Thyroid gland (tissue), 4 donors: ENCODE results near the gene CEACAM20. TPM values are rescaled to one million over a fixed set of nuclear protein-coding genes. Genes with fewer than 3 reads are reported as not detected.
"Not testable (repeated sequence)": the region's sequence is repeated elsewhere in the genome, so short reads cannot be mapped to it uniquely, and the experiment has no call there.

Experiments
- DNase-seq, 2 donors: peaks; one replicate each; pipeline ENCODE4 v3.0.0-alpha.2; 2019
- H3K27ac ChIP-seq, 3 donors: fragments of 200-600 bp; sonication (generic); 1 replicate in 2 of 3; 2 replicates in 1 of 3; pipeline ENCODE4 v1.5.1; 2016 to 2019; ENCODE audit warnings: mild to moderate bottlenecking in 1 of 3, moderate library complexity in 1 of 3
- H3K27me3 ChIP-seq: fragments of 200-600 bp; sonication (generic); one replicate; pipeline ENCODE4 v1.5.1; 2019
- H3K36me3 ChIP-seq, 2 donors: fragments of 200-600 bp; sonication (generic); one replicate each; pipeline ENCODE4 v1.5.1; 2016 to 2019
- H3K4me1 ChIP-seq, 2 donors: fragments of 200-600 bp; sonication (generic); one replicate each; pipeline ENCODE4 v1.5.1; 2017 to 2019
- H3K4me3 ChIP-seq, 3 donors: fragments of 200-600 bp; sonication (generic); replicated peaks in 1 of 3; 1 replicate in 2 of 3; 2 replicates in 1 of 3; pipeline ENCODE4 v1.5.1; 2016; ENCODE audit warnings: mild to moderate bottlenecking in 1 of 3
- H3K9me3 ChIP-seq: fragments of 200-600 bp; sonication (generic); one replicate; pipeline ENCODE4 v1.5.1; 2017
- CTCF ChIP-seq, 6 experiments: fragments of 200-600 bp in 3 of 6; fragments of 450-650 bp in 3 of 6; sonication (generic) in 3 of 6; IDR thresholded peaks; one replicate each; pipeline ENCODE4 v1.5.1; 2016 to 2019; ENCODE audit warnings: antibody characterized with exemption in 6 of 6, mild to moderate bottlenecking in 2 of 6, inconsistent platforms in 1 of 6, moderate library complexity in 1 of 6
- POLR2A ChIP-seq, 2 donors: fragments of 450-650 bp; IDR thresholded peaks; one replicate each; pipeline ENCODE4 v1.6.1; 2017; ENCODE audit warnings: antibody characterized with exemption in 2 of 2, mild to moderate bottlenecking in 2 of 2, moderate library complexity in 1 of 2
- WGBS, 2 donors: methylation state at CpG; one replicate each; pipeline ENCODE4 v1.1.5; 2017; 5-methylcytosine and 5-hydroxymethylcytosine counted together
- intact Hi-C: fragments of 100-400 bp; cut with DNase I; formaldehyde crosslinking; loops from one replicate; pipeline ENCODE4 v1.15.1; 2023
- small RNA-seq: library from RNA; depleted of rRNA; stranded (forward); fragments of <200 nt; gene quantifications from one replicate; pipeline ENCODE3, GENCODE V24; 2016
- total RNA-seq, 4 donors: library from RNA; depleted of rRNA; stranded (reverse); fragments of >200 nt; gene quantifications; one replicate each; pipeline ENCODE4 v1.2.3, GENCODE V29; 2016

Gene CEACAM20
- total RNA-seq, 4 donors from 2014 or later: not detected

- no peak for TF ChIP-seq POLR2A (IDR thresholded peaks at IDR 0.05)
- intact Hi-C loops: no loop called here
- Histone ChIP-seq H3K4me3 (peak overlapping the region in 1 of 3 donors; percentile 58), H3K36me3 (peaks cover 21 to 29% of the 10 kb centered on the region in 2 donors), H3K4me1 (peaks cover 11 to 20% of the 10 kb centered on the region in 2 donors), H3K27ac (no peak overlapping the region), H3K9me3 (no peaks in the 10 kb centered on the region), H3K27me3 (no peaks in the 10 kb centered on the region)
- 96% methylated on average over 9 of the region's 9 CpGs for WGBS, 2 donors
- DNase-seq: peak in 1 of 2 donors; percentile 6
Measured at GRCh38 chr19:44498988-44499387, 30.5 kb downstream of the CEACAM20 start.

DNA sequence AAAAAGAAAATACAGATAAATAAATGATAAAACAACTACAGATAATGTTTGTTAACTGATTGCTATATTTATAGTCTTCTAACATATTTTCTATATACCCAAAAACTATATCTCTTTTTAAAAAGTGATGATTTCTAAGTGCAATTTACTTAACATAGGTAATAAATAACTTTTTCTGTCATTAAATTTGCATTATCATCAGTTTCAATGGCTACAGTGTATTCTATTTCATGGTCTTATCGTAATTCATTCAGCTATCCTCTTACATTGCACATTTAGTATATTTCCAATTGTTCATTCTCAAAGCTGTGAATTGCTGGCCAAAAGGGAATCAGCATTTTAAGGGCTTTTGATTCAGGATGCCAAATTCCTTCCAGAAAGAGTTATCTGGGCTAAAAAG lies 32.8 kb downstream of the CEACAM20 start:
- H3K4me1 ChIP-seq: peaks cover 11 to 20% of the 10 kb centered on the region in 2 donors
- peaks cover 44 to 52% of the 10 kb centered on the region in 2 donors for H3K36me3 ChIP-seq
- H3K27ac ChIP-seq: no peak overlapping the region
- H3K27me3 ChIP-seq: no peaks in the 10 kb centered on the region
- DNase-seq: no peak
- WGBS, 2 donors: 94 to 97% methylated on average over 1 of the region's 1 CpG
- no peak overlapping the region for H3K4me3 ChIP-seq
- no peaks in the 10 kb centered on the region for H3K9me3 ChIP-seq
- no peak for TF ChIP-seq POLR2A (IDR thresholded peaks at IDR 0.05)
- TF ChIP-seq CTCF (IDR thresholded peaks at IDR 0.05): no peak
- intact Hi-C loops: no loop called here

GRCh38 chr19:44476559-44477408 lies 52.7 kb downstream of the CEACAM20 start:
- H3K36me3 ChIP-seq: peaks cover 51 to 52% of the 10 kb centered on the region in 2 donors
- H3K9me3 ChIP-seq: peaks cover 66% of the 10 kb centered on the region
- TF ChIP-seq CTCF (IDR thresholded peaks at IDR 0.05) (no peak), POLR2A (IDR thresholded peaks at IDR 0.05) (no peak)
- H3K4me1 ChIP-seq: no peaks in the 10 kb centered on the region
- H3K27me3 ChIP-seq: no peaks in the 10 kb centered on the region
- H3K4me3 ChIP-seq: no peak overlapping the region
- 95 to 97% methylated on average over 7 of the region's 7 CpGs for WGBS, 2 donors
- DNase-seq: no peak
- no peak overlapping the region for H3K27ac ChIP-seq
- intact Hi-C loops: loop anchor here (5.0 to 10.0 kb wide), 2 partner anchors 229 to 622 kb away; no protein-coding TSS in a partner anchor

GRCh38 chr19:44468730-44469129 lies 60.7 kb downstream of the CEACAM20 start:
- H3K27ac ChIP-seq, H3K27me3 ChIP-seq, intact Hi-C loops, DNase-seq, H3K4me1 ChIP-seq, H3K4me3 ChIP-seq, H3K9me3 ChIP-seq, H3K36me3 ChIP-seq: not testable (repeated sequence)
- WGBS, 2 donors: 48 to 81% methylated on average over 5 of the region's 5 CpGs

DNA sequence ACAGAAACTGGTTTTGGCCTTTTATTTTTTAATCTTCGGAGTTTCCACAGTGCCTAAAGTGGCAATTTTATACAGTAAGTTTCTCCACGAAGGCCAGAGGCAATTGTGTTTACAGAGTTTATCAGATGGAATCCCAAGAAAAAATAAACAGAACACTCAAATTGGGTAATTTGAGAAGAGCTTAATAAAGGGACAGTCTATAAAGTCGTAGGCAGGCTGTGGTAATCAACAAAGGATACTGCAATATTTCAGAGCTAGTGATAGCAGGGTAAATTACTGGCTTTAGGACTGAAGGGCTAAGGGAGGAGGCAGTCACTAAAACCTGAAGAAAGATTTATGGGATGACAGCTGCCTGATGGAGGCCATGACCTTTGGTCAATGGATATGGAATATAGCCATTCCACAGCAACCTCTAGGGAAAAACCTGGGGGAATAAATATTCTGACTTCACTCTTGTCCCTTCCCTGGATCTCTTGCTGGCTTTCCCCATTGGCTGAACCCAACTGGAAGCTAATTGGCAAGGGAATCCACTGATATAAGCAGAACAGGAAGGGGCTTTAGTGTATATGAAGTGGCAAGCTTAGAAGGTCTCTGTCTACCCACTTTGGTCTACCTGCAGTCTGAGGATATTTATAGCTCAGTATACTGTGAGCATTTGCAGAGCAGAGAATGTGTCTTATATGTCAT lies 66.7 kb downstream of the CEACAM20 start:
- intact Hi-C loops, H3K4me1 ChIP-seq, H3K36me3 ChIP-seq, DNase-seq, H3K27me3 ChIP-seq, H3K9me3 ChIP-seq, H3K4me3 ChIP-seq, H3K27ac ChIP-seq: not testable (repeated sequence)
- WGBS, 2 donors: 43 to 50% methylated on average over 3 of the region's 3 CpGs

Small RNA genes within 50 kb of the gene (small RNA-seq; reads per million reads assigned to genes)
- not detected for gene AC243964.1

Other genes with a start within 250 kb of the CEACAM20 start
- gene ZNF235, start 224.7 kb downstream of the CEACAM20 start, total RNA-seq: 10 to 100 TPM in 3 of 4 donors, 1 to 10 TPM in 1; 7.3 to 17.7 (median 12.8) TPM
- 10 to 100 TPM in 2 of 4 donors, 1 to 10 TPM in 2; 7.8 to 22.6 (median 11.2) TPM for gene ZNF112, start 173.0 kb downstream of the CEACAM20 start, total RNA-seq
- 1 to 10 TPM; 3.8 to 6.6 (median 5.1) TPM for gene ZNF285, start 128.1 kb downstream of the CEACAM20 start, total RNA-seq
- 10 to 100 TPM; 13.3 to 22.9 (median 17.8) TPM for gene ZNF229, start 81.2 kb downstream of the CEACAM20 start, total RNA-seq
- 10 to 100 TPM; 13.4 to 41.7 (median 19.9) TPM for gene ZNF180, start 29.2 kb downstream of the CEACAM20 start, total RNA-seq
- gene IGSF23, start 83.9 kb upstream of the CEACAM20 start, total RNA-seq: not detected
- 10 to 100 TPM; 25.4 to 36.5 (median 30.2) TPM for gene PVR, start 114.2 kb upstream of the CEACAM20 start, total RNA-seq
- gene CEACAM19, start 141.8 kb upstream of the CEACAM20 start, total RNA-seq: 1 to 10 TPM in 3 of 4 donors, under 1 TPM in 1; 0.78 to 5.5 (median 3.8) TPM
- gene CEACAM16, start 169.5 kb upstream of the CEACAM20 start, total RNA-seq: under 1 TPM in 1 of 4 donors, not detected in 3; 0.40 TPM
- 10 to 100 TPM; 12.4 to 56.2 (median 16.8) TPM for gene BCL3, start 219.0 kb upstream of the CEACAM20 start, total RNA-seq
- 1 to 10 TPM; 2.0 to 5.6 (median 3.1) TPM for gene CBLC, start 248.2 kb upstream of the CEACAM20 start, total RNA-seq